Umbilical cord (tissue), 2 donors: Measurements from ENCODE around the gene MIGA2. TPM values are rescaled to one million over a fixed set of nuclear protein-coding genes. Genes with fewer than 3 reads are reported as not detected.

ENCODE experiments used
- DNase-seq: peaks from one replicate; pipeline ENCODE4 v3.0.0-alpha.2; 2015; ENCODE audit warnings: low spot score
- total RNA-seq: library from RNA; depleted of rRNA; stranded (reverse); fragments of >200 nt; gene quantifications from one replicate; pipeline ENCODE4 v1.2.3, GENCODE V29; 2014; ENCODE audit warnings: low replicate concordance; ENCODE audit not compliant: insufficient read depth

The MIGA2 gene
- total RNA-seq, 1 donor from 2014 or later, result 9.1 TPM

- no peak for DNase-seq
Measured at GRCh38 chr9:129121483-129121882, 85.1 kb downstream of the MIGA2 start.

Other genes with a start within 250 kb of the MIGA2 start
- gene TBC1D13, start 249.4 kb upstream of the MIGA2 start, total RNA-seq, result 6.5 TPM
- gene ENDOG, start 218.1 kb upstream of the MIGA2 start, total RNA-seq, result 7.2 TPM
- 7.7 TPM for gene SPOUT1, start 206.8 kb upstream of the MIGA2 start, total RNA-seq
- gene KYAT1, start 154.7 kb upstream of the MIGA2 start, total RNA-seq, result 3.9 TPM
- gene LRRC8A, start 154.5 kb upstream of the MIGA2 start, total RNA-seq, result 25.0 TPM
- gene PHYHD1, start 115.6 kb upstream of the MIGA2 start, total RNA-seq, result 24.3 TPM
- 9.4 TPM for gene DOLK, start 89.0 kb upstream of the MIGA2 start, total RNA-seq
- gene NUP188, start 88.9 kb upstream of the MIGA2 start, total RNA-seq, result 30.1 TPM
- 28.4 TPM for gene SH3GLB2, start 8.3 kb upstream of the MIGA2 start, total RNA-seq
- 4.8 TPM for gene DOLPP1, start 44.5 kb downstream of the MIGA2 start, total RNA-seq
- 27.9 TPM for gene CRAT, start 74.2 kb downstream of the MIGA2 start, total RNA-seq
- gene PTPA, start 74.8 kb downstream of the MIGA2 start, total RNA-seq, result 24.1 TPM
- gene IER5L, start 141.6 kb downstream of the MIGA2 start, total RNA-seq, result 33.5 TPM